ENCODE data around the gene MYO5B.

MYO5B gene

GRCh38 chr18:49901862-49902340 is 293.0 kb downstream of the MYO5B start:
- TF ChIP-seq, protein P1, sequence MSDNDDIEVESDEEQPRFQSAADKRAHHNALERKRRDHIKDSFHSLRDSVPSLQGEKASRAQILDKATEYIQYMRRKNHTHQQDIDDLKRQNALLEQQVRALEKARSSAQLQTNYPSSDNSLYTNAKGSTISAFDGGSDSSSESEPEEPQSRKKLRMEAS (IDR thresholded peaks at IDR 0.05; ENCODE audit: low read depth, low read length): no peak
- TF ChIP-seq POLR2A (IDR thresholded peaks at IDR 0.05; ENCODE audit: extremely low read depth, insufficient read length) (no peak), CTCF (IDR thresholded peaks at IDR 0.05; ENCODE audit: low read depth, low read length) (no peak)
- no peak for DNase-seq (ENCODE audit: low read depth)
- H3K4me3 ChIP-seq (ENCODE audit: low read depth, low read length): no peak overlapping the region

- DNase-seq (ENCODE audit: low read depth): no peak
- H3K4me3 ChIP-seq (ENCODE audit: low read depth, low read length): no peak overlapping the region
- TF ChIP-seq MYC (IDR thresholded peaks at IDR 0.05; ENCODE audit: low read depth, low read length) (no peak), POLR2A (IDR thresholded peaks at IDR 0.05; ENCODE audit: extremely low read depth, insufficient read length) (no peak), CTCF (IDR thresholded peaks at IDR 0.05; ENCODE audit: low read depth, low read length) (no peak)
- TF ChIP-seq, protein P1 (IDR thresholded peaks at IDR 0.05; ENCODE audit: low read depth, low read length): no peak
Observed at GRCh38 chr18:49899657-49900330, 295.2 kb downstream of the MYO5B start.

GRCh38 chr18:49898421-49898820 is 296.5 kb downstream of the MYO5B start:
- DNase-seq (ENCODE audit: low read depth): peak; percentile 80
- H3K4me3 ChIP-seq (ENCODE audit: low read depth, low read length): no peak overlapping the region
- no peak for TF ChIP-seq CTCF (IDR thresholded peaks at IDR 0.05; ENCODE audit: low read depth, low read length)
- TF ChIP-seq MYC (IDR thresholded peaks at IDR 0.05; ENCODE audit: low read depth, low read length): no peak
- TF ChIP-seq, protein P1 (IDR thresholded peaks at IDR 0.05; ENCODE audit: low read depth, low read length): no peak

GRCh38 chr18:49894517-49895226 is 300.3 kb downstream of the MYO5B start:
- TF ChIP-seq POLR2A (IDR thresholded peaks at IDR 0.05; ENCODE audit: extremely low read depth, insufficient read length) (no peak), CTCF (IDR thresholded peaks at IDR 0.05; ENCODE audit: low read depth, low read length) (no peak), MYC (IDR thresholded peaks at IDR 0.05; ENCODE audit: low read depth, low read length) (no peak)
- TF ChIP-seq, protein P1 (IDR thresholded peaks at IDR 0.05; ENCODE audit: low read depth, low read length): no peak
- H3K4me3 ChIP-seq (ENCODE audit: low read depth, low read length): no peak overlapping the region
- DNase-seq (ENCODE audit: low read depth): no peak

DNA sequence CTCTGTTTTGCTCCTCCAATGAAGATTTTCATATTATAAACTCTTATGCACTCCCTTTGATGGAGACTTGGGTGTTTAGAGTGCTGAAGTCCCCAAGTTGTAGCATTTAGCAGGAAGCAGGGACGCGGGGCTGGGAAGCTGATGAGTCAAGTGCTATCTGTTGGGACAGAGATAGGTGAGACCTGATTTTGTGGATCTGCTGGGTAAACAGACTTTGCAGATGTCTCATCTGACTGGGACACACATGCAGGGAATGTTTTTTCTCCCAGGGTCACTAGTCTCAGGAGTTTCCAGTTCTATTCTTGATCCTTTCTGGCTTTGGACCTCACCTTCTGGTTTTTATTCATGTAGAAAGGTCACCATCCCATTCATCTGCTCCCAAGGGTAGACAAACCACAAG is 301.9 kb downstream of the MYO5B start:
- H3K4me3 ChIP-seq (ENCODE audit: low read depth, low read length): no peak overlapping the region
- DNase-seq (ENCODE audit: low read depth): no peak
- TF ChIP-seq CTCF (IDR thresholded peaks at IDR 0.05; ENCODE audit: low read depth, low read length) (no peak), MYC (IDR thresholded peaks at IDR 0.05; ENCODE audit: low read depth, low read length) (no peak), POLR2A (IDR thresholded peaks at IDR 0.05; ENCODE audit: extremely low read depth, insufficient read length) (no peak)
- TF ChIP-seq, protein P1 (IDR thresholded peaks at IDR 0.05; ENCODE audit: low read depth, low read length): no peak

All from NB4 (cell line).